GM18499 (cell line): Measurements from ENCODE around the gene USP5.

Experiments used
- ATAC-seq: cut with Tn5 transposase; IDR thresholded peaks from one replicate; pipeline ENCODE4 v1.9.1; 2021; ENCODE audit warnings: moderate number of reproducible peaks; ENCODE audit not compliant: insufficient read depth, unreplicated experiment

USP5 gene

DNA sequence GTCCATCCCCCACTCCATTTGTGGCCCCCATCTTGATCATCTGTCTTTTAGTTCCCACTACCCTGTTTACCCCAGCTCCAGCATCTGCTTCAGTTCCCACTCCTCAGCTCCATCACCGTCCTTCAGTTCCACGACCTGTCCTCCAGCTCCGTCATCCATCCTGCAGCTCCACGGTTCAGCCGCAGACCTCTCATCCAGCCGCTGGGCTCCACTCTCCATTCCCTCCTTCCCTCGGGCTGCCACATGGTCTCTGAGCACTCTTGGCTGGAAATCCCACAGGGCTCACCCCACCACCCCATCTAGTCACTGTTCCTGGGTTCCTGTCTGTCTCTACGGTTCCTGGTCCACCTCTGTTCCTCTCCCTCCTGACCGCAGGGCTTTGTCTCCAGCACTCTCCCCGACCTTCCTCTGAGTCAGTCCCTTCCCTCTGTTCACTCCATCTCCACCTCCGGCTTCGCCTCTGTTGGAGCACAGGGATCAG, 27.0 kb upstream of the USP5 start:
- ATAC-seq: no peak

DNA sequence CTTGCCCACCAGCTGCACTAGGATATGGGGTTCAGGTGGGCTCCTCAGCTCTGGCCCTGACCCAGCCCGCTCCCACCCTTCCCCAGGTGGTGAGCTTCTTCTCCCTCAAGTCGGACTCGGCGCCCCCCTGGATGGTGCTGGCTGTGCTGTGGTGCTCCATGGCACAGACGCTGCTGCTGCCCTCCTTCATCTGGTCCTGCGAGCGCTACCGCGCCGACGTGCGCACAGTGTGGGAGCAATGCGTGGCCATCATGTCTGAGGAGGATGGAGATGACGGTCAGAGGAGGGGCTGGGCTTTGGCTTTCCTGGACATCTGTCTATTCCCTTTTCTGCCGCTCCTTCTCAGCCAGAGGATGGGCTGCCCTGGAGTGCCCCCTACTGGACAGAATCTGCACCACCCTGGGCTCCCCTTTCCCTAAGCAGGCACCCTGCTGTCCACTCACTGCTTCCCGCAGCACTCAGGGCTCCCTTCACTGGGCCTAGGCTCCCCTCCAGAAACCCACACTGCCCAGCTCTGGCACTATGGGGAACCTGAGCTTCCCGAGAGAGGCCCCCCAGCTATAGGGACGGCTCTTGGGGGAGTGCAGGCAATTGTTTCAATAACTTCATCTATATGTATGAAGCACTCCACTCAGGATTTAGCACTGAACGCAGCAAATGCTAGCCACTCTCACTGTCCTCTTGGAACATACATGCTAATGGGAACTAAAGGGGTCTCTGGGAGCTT, 26.4 kb upstream of the USP5 start:
- ATAC-seq: no peak

DNA sequence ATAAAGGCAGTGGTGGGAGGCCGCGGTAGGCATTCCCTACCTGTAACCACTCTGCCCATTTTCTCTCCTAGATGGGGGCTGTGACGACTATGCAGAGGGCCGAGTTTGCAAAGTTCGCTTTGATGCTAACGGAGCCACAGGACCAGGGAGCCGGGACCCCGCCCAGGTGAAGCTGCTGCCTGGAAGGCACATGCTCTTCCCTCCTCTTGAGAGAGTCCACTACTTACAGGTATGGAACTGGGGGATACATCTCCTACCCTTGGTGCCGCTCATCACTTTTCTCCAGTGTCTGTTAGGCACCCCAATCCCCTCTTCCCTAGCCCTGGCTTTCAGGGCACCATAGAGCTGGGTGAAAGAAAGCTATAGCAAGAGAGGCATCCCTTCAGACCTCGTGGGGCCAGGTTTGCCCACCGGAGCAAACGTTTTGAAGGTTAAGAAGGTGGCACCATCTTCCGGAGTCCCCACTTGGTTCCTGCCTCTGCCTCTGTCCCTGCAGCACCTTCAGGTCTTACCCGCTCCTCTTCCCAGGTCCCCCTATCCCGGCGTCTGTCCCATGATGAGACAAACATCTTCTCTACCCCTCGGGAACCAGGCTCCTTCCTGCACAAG, 25.7 kb upstream of the USP5 start:
- no peak for ATAC-seq

DNA sequence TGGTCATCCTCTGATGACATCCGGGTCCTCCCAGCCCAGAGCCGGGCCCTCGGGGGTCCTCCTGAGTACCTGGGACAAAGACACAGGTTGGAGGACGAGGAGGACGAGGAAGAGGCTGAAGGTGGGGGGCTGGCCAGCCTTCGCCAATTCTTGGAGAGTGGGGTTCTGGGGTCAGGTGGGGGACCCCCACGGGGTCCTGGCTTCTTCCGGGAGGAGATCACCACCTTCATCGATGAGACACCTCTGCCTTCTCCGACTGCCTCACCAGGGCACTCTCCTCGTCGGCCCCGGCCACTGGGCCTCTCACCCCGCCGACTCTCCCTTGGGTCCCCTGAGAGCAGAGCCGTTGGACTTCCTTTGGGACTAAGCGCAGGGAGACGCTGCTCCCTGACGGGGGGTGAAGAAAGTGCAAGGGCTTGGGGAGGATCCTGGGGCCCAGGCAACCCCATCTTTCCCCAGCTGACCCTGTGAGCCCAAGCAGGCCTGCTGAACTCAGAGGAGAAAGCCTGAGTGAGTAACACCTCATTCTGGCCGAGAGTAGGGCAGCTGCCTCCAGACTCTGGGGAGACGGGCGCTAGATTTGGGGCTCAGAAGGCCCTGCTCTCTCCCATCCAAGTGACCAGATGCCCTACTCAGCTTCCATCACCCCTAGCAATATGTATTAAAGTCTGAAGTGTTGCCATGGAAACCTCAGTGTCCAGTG, 25.1 kb upstream of the USP5 start:
- no peak for ATAC-seq

DNA sequence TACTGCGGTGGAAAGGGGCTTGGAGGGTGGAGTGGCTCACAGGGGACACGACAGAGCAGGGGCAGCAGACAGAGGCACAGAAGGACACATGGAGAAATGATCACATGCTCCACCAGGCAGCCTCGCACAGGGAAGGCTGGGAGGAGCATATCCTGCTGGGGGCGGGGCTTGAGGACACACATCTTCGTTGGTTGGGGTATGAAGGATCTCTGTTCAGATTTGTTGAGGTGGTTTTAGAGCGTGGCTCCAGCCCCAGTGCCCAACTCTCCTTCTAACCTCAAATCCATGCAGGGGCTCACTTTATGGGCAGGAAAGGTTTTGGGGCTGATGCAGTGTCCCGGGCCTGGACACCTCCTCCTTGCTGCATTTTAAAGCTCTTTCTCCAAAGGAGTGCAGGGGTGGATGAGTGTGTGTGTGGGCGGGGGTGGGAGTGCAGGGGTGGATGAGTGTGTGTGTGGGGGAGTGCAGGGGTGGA, 24.5 kb upstream of the USP5 start:
- ATAC-seq: no peak

DNA sequence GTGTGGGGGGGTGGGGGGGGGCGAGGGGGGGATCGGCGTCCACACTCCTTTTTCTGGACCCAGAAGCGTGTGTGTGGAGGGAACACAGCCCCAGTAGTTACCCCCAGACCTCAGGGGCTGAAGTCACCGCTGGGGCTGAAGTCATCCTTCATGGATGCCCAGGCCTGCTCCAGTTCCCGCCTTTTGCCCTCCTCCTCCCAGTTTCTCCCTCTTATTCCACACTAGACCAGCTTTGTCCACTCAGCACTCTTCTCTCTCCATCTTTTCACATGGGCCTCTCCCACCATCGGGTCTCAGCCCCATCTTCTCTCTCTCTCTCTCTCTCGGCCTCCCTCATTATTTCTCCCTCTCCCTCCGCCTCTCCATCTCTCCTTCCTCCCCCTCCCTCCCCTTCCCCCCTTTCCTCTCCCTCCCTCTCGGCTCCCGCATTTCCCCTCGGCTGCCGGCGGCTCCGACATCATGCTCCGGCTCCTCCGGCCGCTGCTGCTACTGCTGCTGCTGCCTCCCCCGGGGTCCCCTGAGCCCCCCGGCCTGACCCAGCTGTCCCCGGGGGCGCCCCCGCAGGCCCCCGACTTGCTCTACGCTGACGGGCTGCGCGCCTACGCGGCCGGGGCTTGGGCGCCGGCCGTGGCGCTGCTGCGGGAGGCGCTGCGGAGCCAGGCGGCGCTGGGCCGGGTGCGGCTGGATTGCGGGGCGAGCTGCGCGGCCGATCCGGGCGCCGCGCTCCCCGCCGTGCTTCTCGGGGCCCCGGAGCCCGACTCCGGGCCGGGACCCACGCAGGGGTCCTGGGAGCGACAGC, 23.8 kb upstream of the USP5 start, which contains the start of gene P3H3:
P3H3 (plus strand) TSS at position 426 of the 799 bp plus-strand sequence; CDS start at position 460, 34 bp downstream.
- ATAC-seq: no peak

DNA sequence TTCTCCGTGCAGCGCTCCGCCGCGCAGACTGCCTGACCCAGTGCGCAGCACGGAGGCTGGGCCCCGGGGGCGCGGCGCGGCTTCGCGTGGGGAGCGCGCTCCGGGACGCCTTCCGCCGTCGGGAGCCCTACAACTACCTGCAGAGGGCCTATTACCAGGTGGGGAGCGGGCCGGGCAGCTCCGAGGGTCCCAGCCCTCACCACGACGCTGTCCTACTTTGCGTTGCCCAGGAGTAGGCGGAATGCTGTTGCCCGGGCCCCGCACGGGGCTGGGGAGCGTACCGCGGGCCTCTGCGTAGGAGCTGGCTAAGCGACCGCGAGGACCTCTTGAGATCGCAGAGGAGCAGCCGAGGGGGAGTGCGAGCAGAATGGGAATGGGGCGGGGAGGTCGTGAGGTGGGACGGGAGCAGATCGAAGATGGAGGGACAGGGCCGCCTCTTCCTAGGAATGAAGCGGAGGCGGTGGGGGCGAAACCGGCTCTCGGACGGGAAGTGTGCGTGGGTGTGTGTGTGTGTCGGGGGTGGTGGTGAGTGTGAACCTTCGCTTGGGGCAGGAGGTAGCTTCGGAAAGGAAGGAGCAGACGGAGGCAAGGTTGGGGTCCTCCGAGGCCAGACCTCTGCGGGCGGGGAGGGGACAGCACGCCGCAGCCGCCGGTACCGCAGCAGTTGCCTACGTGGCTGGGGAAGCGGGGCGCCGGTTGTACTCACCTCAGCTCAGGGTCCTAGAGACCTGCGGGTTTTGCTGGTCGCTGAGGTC, 23.0 kb upstream of the USP5 start:
- ATAC-seq: no peak

DNA sequence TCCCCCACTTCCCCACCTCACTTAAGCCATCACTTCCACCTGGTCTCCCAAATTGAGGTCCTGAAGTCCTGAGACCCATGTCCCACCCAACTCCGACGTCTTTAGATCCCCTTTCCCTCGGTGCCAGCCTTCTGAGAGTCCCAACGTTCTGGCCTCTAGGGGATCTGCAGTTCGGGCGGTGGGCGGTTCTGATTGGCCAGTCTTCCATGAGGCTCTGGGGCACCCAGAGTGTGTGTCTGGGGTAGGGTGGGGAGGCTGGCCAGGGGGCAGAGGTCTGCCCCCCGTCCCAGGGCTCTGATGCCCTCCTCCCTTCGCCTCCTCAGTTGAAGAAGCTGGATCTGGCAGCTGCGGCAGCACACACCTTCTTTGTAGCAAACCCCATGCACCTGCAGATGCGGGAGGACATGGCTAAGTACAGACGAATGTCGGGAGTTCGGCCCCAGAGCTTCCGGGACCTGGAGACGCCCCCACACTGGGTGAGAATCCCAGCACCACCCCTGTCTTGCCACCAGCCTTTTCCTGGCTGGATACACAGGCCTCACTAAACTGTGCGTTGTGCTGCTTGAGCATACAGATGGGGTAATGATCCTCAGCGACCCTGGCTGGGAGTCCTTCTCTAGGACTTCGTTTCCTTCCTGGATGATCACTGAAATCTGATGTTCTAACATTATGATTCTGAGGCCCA, 22.3 kb upstream of the USP5 start:
- no peak for ATAC-seq

DNA sequence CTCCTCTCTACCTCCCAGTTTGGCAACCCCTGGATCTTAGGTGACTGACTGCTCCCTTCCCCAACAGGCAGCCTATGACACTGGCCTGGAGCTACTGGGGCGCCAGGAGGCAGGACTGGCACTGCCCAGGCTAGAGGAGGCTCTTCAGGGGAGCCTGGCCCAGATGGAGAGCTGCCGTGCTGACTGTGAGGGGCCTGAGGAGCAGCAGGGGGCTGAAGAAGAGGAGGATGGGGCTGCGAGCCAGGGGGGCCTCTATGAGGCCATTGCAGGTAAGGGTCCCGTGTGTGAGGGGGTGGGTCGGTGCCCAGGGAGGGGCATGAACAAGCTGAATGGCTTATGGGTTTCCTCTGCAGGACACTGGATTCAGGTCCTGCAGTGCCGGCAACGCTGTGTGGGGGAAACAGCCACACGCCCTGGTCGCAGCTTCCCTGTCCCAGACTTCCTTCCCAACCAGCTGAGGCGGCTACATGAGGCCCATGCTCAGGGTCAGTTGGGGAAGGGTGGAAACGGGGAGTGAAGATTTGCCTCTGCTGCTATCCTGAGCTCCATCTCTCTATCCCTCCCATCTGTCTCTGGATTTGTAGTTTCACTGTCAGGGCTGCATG, 21.6 kb upstream of the USP5 start:
- ATAC-seq: no peak

DNA sequence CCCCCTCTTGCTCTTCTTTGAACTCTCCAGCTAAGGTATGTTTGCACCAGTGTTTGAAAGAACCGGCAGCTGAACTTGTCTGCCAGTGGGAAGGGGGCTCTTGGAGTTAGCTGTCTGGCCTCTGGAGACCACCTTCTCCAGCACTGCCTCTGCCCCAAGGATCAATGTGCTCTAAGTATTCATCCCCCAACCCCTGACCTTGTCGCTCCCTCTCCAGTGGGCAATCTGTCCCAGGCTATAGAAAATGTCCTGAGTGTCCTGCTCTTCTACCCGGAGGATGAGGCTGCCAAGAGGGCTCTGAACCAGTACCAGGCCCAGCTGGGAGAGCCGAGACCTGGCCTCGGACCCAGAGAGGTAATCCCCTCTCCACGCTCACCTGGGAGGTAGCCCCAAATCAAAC, 21.0 kb upstream of the USP5 start:
- ATAC-seq: no peak

DNA sequence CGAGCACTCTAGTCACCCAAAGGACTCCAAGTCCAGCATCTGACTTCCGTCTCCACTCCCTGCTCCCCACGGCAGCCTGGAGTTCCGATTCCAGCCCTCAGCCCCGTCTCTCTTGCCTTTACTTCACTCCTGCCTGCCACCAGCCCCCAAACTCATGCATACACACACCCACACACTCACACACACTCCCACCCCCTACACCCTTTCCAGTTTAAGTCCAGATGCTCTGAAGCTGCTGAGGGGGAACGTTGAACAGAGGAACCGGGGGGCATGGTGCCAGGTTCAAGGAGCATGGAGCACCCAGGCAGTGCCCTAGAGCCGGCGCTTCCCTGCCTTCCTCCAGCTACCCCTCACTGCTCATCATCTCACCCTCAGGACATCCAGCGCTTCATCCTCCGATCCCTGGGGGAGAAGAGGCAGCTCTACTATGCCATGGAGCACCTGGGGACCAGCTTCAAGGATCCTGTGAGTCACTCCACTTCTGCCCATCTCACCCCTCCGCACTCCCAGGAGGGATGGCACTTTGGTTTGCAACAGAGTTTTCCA, 20.4 kb upstream of the USP5 start:
- ATAC-seq: no peak

DNA sequence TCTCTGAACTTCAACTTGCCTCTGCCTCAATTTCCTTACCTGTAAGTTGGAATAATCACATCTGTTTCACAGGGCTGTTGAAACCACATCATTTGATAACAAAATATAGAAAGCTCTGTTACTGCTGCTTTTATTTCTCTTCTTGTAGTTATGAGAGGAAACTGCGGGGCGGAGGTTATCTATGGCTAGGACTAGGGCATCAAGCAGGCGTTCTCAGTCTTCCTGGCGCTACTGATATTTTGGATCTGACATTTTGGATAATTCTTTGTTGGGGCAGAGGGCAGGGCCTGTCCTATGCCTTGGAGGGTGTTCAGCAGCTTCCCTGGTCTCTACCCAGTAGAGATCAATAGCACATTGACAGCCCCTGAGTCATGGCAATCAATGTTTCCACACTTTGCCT, 19.8 kb upstream of the USP5 start:
- no peak for ATAC-seq

DNA sequence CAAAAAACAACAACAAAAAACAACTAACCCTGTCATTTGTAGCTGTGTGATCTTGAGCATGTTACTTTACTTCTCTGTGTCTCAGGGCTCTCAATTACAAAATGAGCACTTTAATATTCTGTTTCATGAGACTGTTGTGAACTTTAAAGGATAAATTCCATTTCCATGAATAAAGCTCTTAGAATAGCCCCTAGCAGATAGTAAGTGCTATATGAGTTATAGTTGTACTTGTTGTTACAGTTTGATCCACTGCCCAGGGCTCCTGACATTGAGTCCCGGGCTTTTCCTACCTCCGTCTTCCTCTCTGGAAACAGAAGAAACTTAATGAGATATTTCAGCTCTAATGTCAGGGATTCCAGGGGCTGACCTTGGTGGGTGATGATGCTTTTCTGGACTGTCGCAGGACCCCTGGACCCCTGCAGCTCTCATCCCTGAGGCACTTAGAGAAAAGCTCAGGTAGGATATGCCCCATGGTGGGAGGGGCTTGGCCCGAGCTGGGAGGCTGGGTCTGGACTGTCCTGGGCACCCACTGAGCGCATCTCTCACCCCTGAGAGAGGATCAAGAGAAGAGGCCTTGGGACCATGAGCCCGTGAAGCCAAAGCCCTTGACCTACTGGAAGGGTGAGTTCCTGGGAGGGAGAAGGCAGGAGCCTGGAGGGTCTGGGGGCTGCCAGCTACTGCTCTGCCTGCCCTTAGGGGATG, 18.6 kb upstream of the USP5 start:
- no peak for ATAC-seq

DNA sequence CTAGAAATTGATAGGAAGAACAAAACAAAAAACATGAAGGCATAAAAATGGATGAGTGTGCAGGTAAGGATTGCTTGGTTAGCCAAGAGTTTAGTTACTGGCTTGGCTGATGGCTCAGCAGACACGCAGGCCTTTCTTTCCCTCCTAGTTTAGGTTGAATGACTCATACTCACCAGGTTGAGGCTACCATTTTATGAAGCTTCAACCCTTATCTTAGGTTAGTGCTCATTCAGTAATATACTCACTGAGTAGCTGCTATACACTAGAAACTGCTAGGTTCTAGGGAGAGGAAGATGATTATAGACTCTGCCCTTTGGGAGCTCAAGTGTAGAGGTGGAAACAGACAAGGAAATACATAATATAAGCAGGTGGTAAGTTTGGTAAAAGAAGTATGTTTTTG, 17.7 kb upstream of the USP5 start:
- ATAC-seq: no peak

DNA sequence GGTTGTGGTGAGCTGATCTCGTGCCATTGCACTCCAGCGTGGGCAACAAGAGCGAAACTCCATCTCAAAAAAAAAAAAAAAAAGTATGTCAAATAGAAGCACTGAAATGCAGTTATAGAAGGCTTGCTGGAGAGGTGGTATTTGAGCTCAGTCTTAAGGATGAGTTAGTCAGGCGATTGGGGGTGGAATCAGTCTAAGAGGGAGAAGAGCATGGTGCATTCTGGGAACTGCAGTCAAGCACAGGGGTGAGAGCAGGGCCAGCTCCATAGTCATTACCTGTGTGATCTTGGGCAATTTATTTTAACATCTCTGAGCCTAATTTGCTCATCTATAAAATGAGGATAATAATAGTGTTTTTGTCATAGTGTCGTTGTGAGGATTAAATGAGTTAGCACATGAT, 17.1 kb upstream of the USP5 start:
- no peak for ATAC-seq

DNA sequence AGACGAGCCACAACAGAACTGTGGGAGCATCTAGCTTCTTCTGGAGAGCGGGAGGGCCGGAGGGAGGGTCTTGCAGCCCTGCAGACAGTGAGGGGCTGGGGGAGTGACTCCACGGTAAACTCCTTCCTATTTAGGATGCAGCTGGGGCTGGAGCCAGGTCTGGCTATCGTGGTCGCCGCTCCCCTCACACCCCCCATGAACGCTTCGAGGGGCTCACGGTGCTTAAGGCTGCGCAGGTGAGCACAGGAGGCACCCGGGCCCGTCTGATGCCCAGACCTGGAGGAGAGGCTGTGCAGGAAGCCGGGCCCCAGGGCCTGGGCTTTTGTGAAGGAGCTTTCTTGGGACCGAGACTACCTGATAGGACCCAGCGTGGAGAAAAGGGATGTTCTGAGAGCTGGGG, 15.1 kb upstream of the USP5 start:
- no peak for ATAC-seq

DNA sequence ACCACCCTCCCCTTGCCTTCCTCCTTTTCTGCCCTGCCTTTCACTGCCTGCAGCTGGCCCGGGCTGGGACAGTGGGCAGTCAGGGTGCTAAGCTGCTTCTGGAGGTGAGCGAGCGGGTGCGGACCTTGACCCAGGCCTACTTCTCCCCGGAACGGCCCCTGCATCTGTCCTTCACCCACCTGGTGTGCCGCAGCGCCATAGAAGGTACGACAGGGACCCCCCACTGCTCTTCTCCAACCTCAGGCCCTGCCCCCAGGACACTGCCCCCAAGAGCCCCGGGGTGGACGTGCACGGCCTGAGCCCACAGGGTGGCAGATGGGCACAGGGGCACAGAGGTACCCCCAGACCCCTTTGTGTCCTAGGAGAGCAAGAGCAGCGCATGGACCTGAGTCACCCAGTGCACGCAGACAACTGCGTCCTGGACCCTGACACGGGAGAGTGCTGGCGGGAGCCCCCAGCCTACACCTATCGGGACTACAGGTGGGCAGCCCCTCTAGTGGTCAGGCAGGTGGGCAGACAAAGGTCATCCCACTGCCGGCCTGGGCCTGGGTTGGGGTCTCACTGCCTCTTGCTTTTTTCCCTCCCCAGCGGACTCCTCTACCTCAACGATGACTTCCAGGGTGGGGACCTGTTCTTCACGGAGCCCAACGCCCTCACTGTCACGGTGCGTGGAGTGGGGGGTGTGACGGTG, 14.4 kb upstream of the USP5 start:
- ATAC-seq: no peak
